ENCODE results near the gene SSPN. TPM values are rescaled to one million over a fixed set of nuclear protein-coding genes. Genes with fewer than 3 reads are reported as not detected.

SSPN gene
- total RNA-seq, 1 experiment from 2014 or later = 11.9 TPM

- peaks cover 25% of the 10 kb centered on the region for H3K4me1 ChIP-seq (ENCODE audit: insufficient read depth, low read length)
- H3K4me3 ChIP-seq (ENCODE audit: low read length) = no peak overlapping the region
- H3K9me2 ChIP-seq (replicated peaks; ENCODE audit: low read length) = no peaks in the 10 kb centered on the region
- H3K27ac ChIP-seq (ENCODE audit: low read length) = no peak overlapping the region
- intact Hi-C loops (cut with micrococcal nuclease) = loop anchor here (10.0 kb wide), 1 partner anchor 356 kb away; no protein-coding TSS in a partner anchor
- H3K4me2 ChIP-seq (ENCODE audit: low read length) = no peak overlapping the region
- no peaks in the 10 kb centered on the region for H3K79me2 ChIP-seq (ENCODE audit: low read length)
- H3K27me3 ChIP-seq (ENCODE audit: low read length) = no peaks in the 10 kb centered on the region
- H3K36me3 ChIP-seq (ENCODE audit: low read depth, low read length) = no peaks in the 10 kb centered on the region
- H2AFZ ChIP-seq (ENCODE audit: low read length) = no peak overlapping the region
- ATAC-seq (no peak), DNase-seq (no peak)
- no TSS peak for BruUV-seq (replicated peaks)
- CTCF ChIA-PET = no interaction called here
- POLR2A ChIA-PET (ENCODE audit: unreplicated experiment) = interaction anchor here (0.6 kb wide), 1 partner anchor 46 kb away, joined by 6 read pairs; no protein-coding TSS in a partner anchor
- H3K9me3 ChIP-seq (ENCODE audit: low read length) = no peaks in the 10 kb centered on the region
- TF ChIP-seq EZH2phosphoT487 (IDR thresholded peaks at IDR 0.05; ENCODE audit: borderline replicate concordance, low read length) = no peak
- no peak for TF ChIP-seq EZH2 (IDR thresholded peaks at IDR 0.05; ENCODE audit: low read length, unreplicated experiment)
- no peak overlapping the region for H3K9ac ChIP-seq (ENCODE audit: low read length)
- no peaks in the 10 kb centered on the region for H4K20me1 ChIP-seq (ENCODE audit: low read length)
- peaks cover 6% of the 10 kb centered on the region for H3F3A ChIP-seq (ENCODE audit: low read length, unreplicated experiment)
Observed at GRCh38 chr12:26279091-26279490, 83.7 kb downstream of the SSPN start.

- Histone ChIP-seq H3K79me2 (ENCODE audit: low read length) (no peaks in the 10 kb centered on the region), H3F3A (ENCODE audit: low read length, unreplicated experiment) (peaks cover 3% of the 10 kb centered on the region), H3K27me3 (ENCODE audit: low read length) (no peaks in the 10 kb centered on the region), H3K4me1 (ENCODE audit: insufficient read depth, low read length) (peaks cover 19% of the 10 kb centered on the region), H3K9me2 (replicated peaks; ENCODE audit: low read length) (no peaks in the 10 kb centered on the region), H3K9ac (ENCODE audit: low read length) (no peak overlapping the region), H3K36me3 (ENCODE audit: low read depth, low read length) (no peaks in the 10 kb centered on the region), H3K9me3 (ENCODE audit: low read length) (no peaks in the 10 kb centered on the region), H2AFZ (ENCODE audit: low read length) (no peak overlapping the region), H3K4me2 (ENCODE audit: low read length) (no peak overlapping the region), H4K20me1 (ENCODE audit: low read length) (no peaks in the 10 kb centered on the region), H3K4me3 (ENCODE audit: low read length) (no peak overlapping the region), H3K27ac (ENCODE audit: low read length) (no peak overlapping the region)
- DNase-seq = no peak
- ChIA-PET CTCF (no interaction called here), POLR2A (ENCODE audit: unreplicated experiment) (no interaction called here)
- intact Hi-C loops (cut with micrococcal nuclease) = loop anchor here (10.0 kb wide), 1 partner anchor 355 kb away; no protein-coding TSS in a partner anchor
- ATAC-seq = no peak
- TF ChIP-seq EZH2phosphoT487 (IDR thresholded peaks at IDR 0.05; ENCODE audit: borderline replicate concordance, low read length) = no peak
- TF ChIP-seq CTCF (conservative IDR thresholded peaks at IDR 0.05; ENCODE audit: low read depth, low read length) = no peak
- no peak for TF ChIP-seq EZH2 (IDR thresholded peaks at IDR 0.05; ENCODE audit: low read length, unreplicated experiment)
- no TSS peak for BruUV-seq (replicated peaks)
Observed at GRCh38 chr12:26279908-26280307, 84.5 kb downstream of the SSPN start.

GRCh38 chr12:26280869-26281268 is 85.5 kb downstream of the SSPN start:
- peaks cover 9% of the 10 kb centered on the region for H3K4me1 ChIP-seq (ENCODE audit: insufficient read depth, low read length)
- H3K79me2 ChIP-seq (ENCODE audit: low read length) = no peaks in the 10 kb centered on the region
- intact Hi-C loops (cut with micrococcal nuclease) = no loop called here
- H3K27me3 ChIP-seq (ENCODE audit: low read length) = no peaks in the 10 kb centered on the region
- ChIA-PET POLR2A (ENCODE audit: unreplicated experiment) (no interaction called here), CTCF (no interaction called here)
- H3K9ac ChIP-seq (ENCODE audit: low read length) = no peak overlapping the region
- DNase-seq (no peak), ATAC-seq (no peak)
- H2AFZ ChIP-seq (ENCODE audit: low read length) = no peak overlapping the region
- TF ChIP-seq CTCF (conservative IDR thresholded peaks at IDR 0.05; ENCODE audit: low read depth, low read length) (no peak), EZH2phosphoT487 (IDR thresholded peaks at IDR 0.05; ENCODE audit: borderline replicate concordance, low read length) (no peak), EZH2 (IDR thresholded peaks at IDR 0.05; ENCODE audit: low read length, unreplicated experiment) (no peak)
- no peak overlapping the region for H3K4me3 ChIP-seq (ENCODE audit: low read length)
- no peaks in the 10 kb centered on the region for H3K36me3 ChIP-seq (ENCODE audit: low read depth, low read length)
- H3K9me2 ChIP-seq (replicated peaks; ENCODE audit: low read length) = no peaks in the 10 kb centered on the region
- no peak overlapping the region for H3K27ac ChIP-seq (ENCODE audit: low read length)
- H3F3A ChIP-seq (ENCODE audit: low read length, unreplicated experiment) = no peaks in the 10 kb centered on the region
- no peak overlapping the region for H3K4me2 ChIP-seq (ENCODE audit: low read length)
- no peaks in the 10 kb centered on the region for H3K9me3 ChIP-seq (ENCODE audit: low read length)
- no TSS peak for BruUV-seq (replicated peaks)
- no peaks in the 10 kb centered on the region for H4K20me1 ChIP-seq (ENCODE audit: low read length)
